ENCODE data around the gene PLPP7.
"Not testable (repeated sequence)": the region's sequence is repeated elsewhere in the genome, so short reads cannot be mapped to it uniquely, and the experiment has no call there.

Gene PLPP7

GRCh38 chr9:131307974-131308373 lies 18.5 kb downstream of the PLPP7 start:
- DNase-seq, result no peak

DNA sequence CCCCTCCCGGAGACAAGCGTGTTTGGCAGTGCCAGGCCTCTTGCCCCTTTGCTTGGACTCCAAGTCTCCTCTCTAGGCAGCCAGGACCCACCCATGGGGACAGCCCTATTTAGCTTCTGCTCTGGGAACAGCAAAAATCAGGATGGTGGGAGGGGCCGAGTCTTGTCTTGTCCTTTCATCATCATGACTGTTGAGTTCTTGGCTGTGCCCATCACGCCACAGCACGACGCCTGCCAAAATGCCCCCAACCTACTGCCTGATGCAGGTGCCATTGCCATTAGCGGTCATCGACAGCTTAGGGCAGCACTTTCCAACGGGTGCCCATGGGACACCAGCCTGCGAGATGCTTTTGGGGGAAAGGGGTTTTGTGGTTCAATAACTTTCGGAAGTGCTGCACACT lies 18.9 kb downstream of the PLPP7 start:
- DNase-seq, result no peak

- no peak for DNase-seq
Observed at GRCh38 chr9:131308906-131309529, 19.5 kb downstream of the PLPP7 start.

DNA sequence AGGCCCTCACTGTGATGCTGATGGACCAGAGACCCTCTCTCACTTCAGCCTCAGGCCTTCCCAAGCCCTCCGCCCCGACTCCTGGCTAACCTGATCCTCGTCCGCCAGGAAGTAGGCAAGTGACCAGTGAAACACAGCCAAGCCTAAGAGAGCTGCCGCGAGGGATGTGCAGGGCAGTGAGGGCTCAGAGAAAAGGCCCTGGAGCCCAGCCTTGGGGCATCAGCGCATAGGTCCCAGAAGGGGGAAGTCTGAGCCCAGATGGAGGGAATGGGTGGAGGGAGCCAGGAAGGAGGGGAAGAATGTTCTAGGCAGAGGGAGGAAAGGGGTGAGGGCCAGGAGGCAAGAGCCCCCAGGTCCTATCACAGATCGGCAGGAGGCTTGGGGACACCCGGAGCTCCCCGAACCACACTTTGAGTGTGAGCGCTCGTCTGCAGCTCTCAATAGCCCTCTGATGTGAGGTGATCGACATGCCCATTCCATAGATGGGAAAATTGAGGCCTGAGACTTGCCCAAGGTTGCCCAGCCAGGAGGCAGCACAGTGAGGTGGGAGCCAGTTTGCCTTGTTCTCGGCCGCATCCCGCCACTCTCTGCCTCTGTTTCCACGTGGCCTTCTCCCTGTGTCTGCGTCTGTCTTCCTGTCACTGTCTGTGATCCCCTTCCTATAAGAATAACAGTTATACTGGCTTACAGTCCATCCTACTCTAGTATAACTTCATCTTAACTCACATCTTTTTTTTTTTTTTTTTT lies 20.2 kb downstream of the PLPP7 start:
- DNase-seq, result no peak

- DNase-seq, result no peak
Observed at GRCh38 chr9:131310833-131311554, 21.5 kb downstream of the PLPP7 start.

DNA sequence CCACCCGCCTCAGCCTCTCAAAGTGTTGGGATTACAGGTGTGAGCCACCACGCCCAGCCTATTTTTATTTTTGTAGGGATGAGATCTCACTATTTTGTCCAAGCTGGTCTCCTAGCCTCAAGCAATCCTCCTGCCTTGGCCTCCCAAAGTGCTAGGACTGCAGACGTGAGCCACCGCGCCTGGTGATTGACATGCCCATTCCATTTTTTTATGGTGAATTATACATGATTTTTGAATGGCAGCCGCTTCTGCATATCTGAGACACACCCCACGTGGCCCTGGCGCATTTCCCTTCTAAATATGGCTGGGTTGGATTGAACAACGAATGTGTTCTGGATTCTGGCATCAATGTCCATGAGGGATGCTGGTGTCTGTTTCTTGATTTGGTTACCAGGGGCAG lies 22.7 kb downstream of the PLPP7 start:
- no peak for DNase-seq

GRCh38 chr9:131312822-131313770 lies 23.6 kb downstream of the PLPP7 start:
- no peak for DNase-seq

DNA sequence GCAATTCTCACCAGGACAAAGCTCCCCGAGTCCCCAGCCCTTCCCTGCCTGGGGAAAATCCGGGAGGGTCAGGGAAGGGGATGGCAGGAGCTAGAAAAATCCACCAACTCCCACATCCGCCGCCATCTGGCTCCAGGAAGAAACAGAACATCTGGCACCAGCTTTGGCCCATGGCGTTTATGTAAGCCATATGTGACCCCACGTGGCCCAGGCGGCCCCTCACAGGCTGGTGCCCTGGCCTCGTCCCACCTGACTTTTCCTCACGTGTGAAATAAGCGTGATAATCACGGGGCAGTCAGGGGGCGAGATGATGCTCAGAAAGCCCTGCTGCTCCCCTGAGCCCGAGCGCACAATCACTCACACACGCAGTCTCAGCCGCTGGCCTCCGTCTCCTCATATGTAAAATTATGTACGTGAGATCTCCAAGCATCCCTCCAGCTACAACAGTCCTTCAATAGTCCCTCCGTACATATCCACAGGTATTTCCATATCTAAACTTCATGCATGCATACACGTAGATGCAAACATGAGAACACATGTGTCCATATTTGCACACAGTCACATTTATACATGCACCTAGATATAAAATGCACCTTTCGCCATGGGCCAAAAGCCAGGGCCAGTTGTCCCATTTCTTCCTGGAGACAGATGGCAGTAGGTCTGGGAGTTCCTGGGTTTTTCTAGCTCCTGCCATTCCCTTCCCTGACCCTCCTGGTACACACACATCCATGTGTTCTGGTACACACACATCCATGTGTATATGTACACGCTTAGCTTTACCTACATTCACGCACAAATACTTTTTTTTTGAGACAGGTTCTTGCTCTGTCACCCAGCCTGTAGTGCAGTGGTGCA lies 28.9 kb downstream of the PLPP7 start:
- peak; percentile 38 for DNase-seq

GRCh38 chr9:131319486-131319885 lies 30.0 kb downstream of the PLPP7 start:
- DNase-seq, result peak; percentile 72

GRCh38 chr9:131320031-131320685 lies 30.6 kb downstream of the PLPP7 start:
- DNase-seq, result peak; percentile 77

GRCh38 chr9:131323629-131324028 lies 34.1 kb downstream of the PLPP7 start:
- no peak for DNase-seq

DNA sequence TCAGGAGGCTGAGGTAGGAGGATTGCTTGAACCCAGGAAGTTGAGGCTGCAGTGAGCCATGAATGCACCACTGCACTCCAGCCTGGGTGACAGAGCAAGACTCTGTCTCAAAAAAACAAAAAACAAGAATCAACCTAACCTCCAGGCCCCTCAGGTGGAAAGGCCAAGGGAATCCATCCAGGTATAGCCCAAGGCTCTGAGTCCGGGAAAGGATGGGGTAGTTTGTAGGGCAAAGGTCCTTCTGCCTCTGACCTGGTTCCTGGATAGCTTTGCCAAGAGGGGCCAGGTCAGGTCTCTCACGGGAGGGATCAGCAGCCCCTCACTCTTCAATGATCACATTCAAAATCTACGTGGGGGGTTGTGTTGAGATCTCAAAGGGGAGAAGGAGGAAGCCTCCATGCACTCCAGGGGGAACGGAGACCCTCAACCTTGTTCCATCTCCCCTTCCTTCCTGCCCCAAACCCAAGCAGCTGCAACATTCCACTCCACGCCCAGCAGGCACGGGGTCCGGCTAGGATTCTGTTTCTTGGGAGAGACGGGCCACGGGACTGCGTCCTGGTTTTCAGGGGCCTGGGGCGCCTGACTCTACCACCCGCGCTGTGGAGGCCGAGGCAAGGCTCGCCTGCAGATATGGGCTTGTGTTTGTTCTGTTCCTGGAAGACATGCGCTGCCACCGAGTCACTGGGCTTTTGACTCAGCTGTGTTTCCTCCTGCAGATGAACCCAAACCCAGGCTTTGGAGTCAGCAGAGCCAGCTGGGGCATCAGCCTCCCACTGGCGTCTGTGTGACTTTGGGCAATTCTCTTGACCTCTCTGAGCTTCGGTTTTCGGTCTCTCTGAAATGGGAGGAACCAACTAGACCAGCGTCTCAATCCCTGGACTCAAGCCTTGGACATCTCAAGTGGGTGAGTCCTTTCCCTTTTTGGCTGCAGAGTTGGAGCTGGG lies 35.5 kb downstream of the PLPP7 start:
- no peak for DNase-seq

DNA sequence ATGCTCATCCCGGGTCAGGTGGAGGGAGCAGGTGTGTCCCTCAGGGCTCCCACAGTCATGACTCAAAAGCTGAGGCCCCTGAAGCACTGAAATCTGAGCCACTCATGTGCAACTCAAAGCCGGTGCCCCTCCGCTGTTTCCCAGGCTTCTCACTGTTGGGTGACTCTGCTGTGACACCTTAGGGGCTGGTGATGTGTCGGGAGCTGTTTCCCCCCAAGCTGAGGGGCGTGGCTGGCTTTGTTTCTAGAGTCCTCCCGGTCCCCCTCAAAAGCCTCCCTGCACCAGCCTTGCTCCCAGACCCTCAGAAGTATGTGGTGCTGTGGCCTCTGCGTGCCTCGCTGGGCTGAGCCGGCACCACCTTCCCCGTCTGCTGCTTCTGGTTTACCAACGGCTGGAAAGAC lies 39.7 kb downstream of the PLPP7 start:
- DNase-seq, result no peak

DNA sequence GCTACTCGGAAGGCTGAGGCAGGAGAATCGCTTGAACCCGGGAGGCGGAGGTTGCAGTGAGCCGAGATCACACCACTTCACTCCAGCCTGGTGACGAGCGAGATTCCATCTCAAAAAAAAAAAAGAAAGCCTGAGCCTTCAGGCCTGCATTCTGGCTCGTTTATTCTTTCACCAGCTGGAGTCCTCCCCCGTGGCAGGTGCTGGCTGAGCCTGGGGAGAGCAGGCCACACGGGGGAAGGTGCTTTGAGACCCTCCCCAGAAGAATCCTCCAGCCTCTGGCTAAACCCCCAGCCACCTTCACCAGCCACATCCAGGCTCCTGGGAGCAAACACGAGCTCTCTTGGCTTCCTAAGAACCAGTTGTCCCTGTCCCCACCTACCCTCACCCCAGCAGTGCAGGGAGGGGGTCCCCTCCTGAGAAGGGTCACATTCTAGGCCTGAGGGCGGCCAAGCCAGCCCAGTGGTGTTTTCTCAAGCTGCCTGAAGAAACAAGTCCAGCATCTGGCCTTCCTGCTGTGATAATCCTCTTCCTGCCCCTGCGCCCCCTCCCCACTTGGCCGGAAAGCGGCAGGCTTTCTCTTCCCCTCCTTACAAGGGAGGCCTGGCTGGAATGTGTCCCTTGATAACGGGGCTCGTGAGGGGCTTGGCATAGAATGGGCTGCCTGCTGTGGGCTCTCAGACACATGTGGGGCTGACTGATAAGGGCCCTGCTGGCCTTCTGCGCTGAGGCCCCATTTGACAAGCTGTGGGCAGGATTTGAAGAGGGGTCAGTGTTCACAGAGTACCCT lies 41.5 kb downstream of the PLPP7 start:
- peak; percentile 60 for DNase-seq

- not testable (repeated sequence) for DNase-seq
Observed at GRCh38 chr9:131331996-131332395, 42.5 kb downstream of the PLPP7 start.

DNA sequence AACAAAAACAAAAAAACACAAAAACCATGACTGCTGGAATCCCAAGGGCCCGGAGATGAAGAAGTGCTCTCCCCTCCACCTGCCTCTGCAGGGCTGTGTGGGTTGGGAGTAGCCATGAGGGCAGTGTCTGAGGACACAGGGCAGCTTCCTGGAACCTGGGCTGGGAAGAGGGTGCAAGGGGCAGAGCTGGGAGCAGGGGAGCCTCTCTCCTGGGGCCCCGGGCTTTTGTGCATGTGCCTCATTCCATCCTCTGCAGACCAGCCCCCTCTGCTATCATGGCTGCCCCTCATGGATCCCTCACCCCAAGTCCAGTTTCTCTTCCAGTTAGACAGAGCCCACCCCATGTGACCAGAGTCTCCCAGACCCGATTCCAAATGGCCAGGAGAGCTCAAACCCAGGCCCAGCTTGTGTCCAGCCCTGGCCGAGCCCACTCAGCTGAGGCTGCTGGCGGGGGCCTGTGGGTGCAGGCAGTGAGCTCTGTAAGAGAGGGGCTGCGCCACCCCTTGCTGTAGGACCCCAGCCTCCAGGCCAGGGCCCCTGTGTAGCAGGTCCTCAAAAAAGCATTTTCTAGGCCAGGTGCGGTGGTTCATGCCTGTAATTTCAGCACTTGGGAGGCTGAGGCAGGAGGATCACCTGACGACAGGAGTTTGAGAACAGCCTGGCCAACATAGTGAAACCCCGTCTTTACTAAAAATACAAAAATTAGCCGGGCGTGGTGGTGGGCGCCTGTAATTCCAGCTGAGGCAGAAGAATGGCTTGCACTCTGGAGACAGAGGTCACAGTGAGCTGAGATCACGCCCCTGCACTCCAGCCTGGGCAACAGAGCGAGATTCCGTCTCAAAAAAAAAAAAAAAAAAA lies 44.5 kb downstream of the PLPP7 start:
- no peak for DNase-seq

DNA sequence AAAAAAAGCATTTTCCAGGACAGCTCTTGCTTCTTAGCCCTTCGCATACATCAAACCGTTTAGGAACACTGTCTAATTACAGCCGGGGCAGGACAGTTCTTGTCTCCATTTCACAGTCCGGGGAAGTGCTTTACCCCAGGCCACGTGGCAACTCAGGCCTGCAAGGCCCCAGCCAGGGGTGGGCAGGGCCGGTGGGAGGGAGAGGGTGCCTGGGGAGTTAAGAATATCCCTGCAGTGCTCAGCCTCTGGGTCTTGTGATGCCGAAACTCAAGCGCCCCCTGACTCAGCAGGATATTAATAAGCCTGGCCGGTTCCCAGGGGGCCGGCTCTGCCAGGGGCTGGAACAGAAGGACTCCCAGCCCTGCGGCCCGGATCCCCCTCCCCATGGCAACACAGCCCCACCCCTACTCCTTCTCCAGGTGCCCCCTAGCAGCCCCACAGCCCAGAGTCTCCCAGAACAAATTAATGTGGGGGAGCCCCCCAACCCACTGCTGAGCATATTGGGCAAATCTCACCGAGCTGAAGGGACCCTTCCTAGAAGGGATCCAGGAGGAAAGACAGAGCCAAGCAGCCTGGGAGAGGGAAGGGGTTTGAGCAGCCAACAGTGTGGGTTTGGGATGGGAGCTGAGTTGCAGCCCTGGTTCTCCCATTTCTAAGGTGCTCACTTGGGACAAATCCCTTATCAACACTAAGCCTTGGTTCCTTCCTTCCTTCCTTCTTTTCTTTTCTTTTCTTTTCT lies 45.3 kb downstream of the PLPP7 start:
- DNase-seq, result peak; percentile 76

DNA sequence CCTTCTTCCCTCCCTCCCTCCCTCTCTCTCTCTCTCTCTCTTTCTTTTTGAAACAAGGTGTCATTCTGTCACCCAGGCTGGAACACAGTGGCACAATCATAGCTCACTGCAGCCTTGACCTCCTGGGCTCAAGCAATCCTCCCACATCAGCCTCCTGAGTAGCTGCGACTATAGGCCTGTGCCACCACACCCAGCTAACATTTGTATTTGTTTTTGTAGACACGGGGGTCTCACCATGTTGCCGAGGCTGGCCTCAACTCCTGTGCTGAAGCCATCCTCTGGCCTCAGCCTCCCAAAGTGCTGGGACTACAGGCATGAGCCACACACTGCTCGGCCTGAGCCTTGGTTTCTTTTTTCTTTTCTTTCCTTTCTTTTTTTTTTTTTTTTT lies 45.8 kb downstream of the PLPP7 start:
- no peak for DNase-seq
